ENCODE results near the gene NLGN2.

- TF ChIP-seq CTCF (IDR thresholded peaks at IDR 0.05; ENCODE audit: low read depth, low read length, missing input control) (no peak), TAF1 (conservative IDR thresholded peaks at IDR 0.05) (no peak), MAX (IDR thresholded peaks at IDR 0.05) (no peak), RAD21 (IDR thresholded peaks at IDR 0.05) (no peak)
Observed at GRCh38 chr17:7363311-7363710, 44.3 kb upstream of the NLGN2 start.
